ENCODE data around the gene RHBDD1. TPM values are rescaled to one million over a fixed set of nuclear protein-coding genes. Genes with fewer than 3 reads are reported as not detected.

RHBDD1 gene
- total and polyA plus RNA-seq, 2 donors (not counting 3 experiments of a cell fraction or from before 2014, with no cell fraction given) = 6.8 to 19.4 TPM

GRCh38 chr2:226977775-226978190 lies 141.9 kb downstream of the RHBDD1 start:
- no peaks in the 10 kb centered on the region for H3K79me2 ChIP-seq (ENCODE audit: control insufficient read depth, insufficient read depth, low read length)
- no peaks in the 10 kb centered on the region for H3K36me3 ChIP-seq (ENCODE audit: control insufficient read depth in 2 of 2, extremely low read depth in 1 of 2, insufficient read depth in 2 of 2, low read length in 2 of 2)
- BruUV-seq (replicated peaks) = no TSS peak
- no peak for FAIRE-seq
- no peak overlapping the region for H3K27ac ChIP-seq (ENCODE audit: insufficient read depth, low read depth, low read length)
- POLR2A ChIA-PET = no interaction called here
- H2AFZ ChIP-seq (ENCODE audit: low read depth, low read length) = no peak overlapping the region
- DNase-seq (ENCODE audit: low read depth, low spot score) = no peak
- H3K4me1 ChIP-seq (ENCODE audit: control insufficient read depth, extremely low read depth, insufficient read depth, low read length) = no peaks in the 10 kb centered on the region
- H3K4me2 ChIP-seq (ENCODE audit: insufficient read depth, low read length) = no peak overlapping the region
- H3K27me3 ChIP-seq (ENCODE audit: control insufficient read depth in 2 of 2, insufficient read depth in 2 of 2, low read length in 2 of 2) = no peaks in the 10 kb centered on the region
- no peak for TF ChIP-seq JUN (IDR thresholded peaks at IDR 0.05; ENCODE audit: borderline replicate concordance, insufficient read depth, insufficient read length, low read depth)
- no peak for TF ChIP-seq POLR2AphosphoS5 (IDR thresholded peaks at IDR 0.05; ENCODE audit: insufficient read depth, low read depth, low read length)
- no peak for TF ChIP-seq CTCF (IDR thresholded peaks at IDR 0.05; ENCODE audit: extremely low read depth in 1 of 2, insufficient read depth in 1 of 2, low read depth in 1 of 2, low read length in 2 of 2)
- TF ChIP-seq MYC (IDR thresholded peaks at IDR 0.05; ENCODE audit: low read depth, low read length) = no peak
- no peak for TF ChIP-seq EZH2 (IDR thresholded peaks at IDR 0.05; ENCODE audit: borderline replicate concordance, low read depth, low read length, severe bottlenecking)
- no peak for TF ChIP-seq POLR2A (IDR thresholded peaks at IDR 0.05; ENCODE audit: low read depth, low read length)
- TF ChIP-seq FOS (IDR thresholded peaks at IDR 0.05; ENCODE audit: borderline replicate concordance, insufficient read depth, low read length) = no peak
- no peak for TF ChIP-seq MAX (IDR thresholded peaks at IDR 0.05; ENCODE audit: insufficient read depth, insufficient read length)
- no peak for TF ChIP-seq GATA2 (IDR thresholded peaks at IDR 0.05; ENCODE audit: insufficient read depth, insufficient read length, low read depth, low read length)
- no peaks in the 10 kb centered on the region for H4K20me1 ChIP-seq (replicated peaks; ENCODE audit: control insufficient read depth, extremely low read depth, insufficient read depth, low read length)
- CTCF ChIA-PET = no interaction called here
- no peaks in the 10 kb centered on the region for H3K9me1 ChIP-seq (replicated peaks; ENCODE audit: control insufficient read depth, extremely low read depth, insufficient read depth, low read length)
- no peaks in the 10 kb centered on the region for H3K9me3 ChIP-seq (replicated peaks; ENCODE audit: control insufficient read depth, insufficient read depth, low read length)
- H3K4me3 ChIP-seq (replicated peaks in 1 of 3; ENCODE audit: insufficient read depth in 1 of 3, low read depth in 1 of 3, low read length in 3 of 3) = no peak overlapping the region
- H3K9ac ChIP-seq (replicated peaks; ENCODE audit: extremely low read depth, insufficient read depth, low read length) = no peak overlapping the region
- intact Hi-C loops (cut with micrococcal nuclease) (no loop called here), dilution Hi-C loops (cut with MboI; ENCODE audit: extremely low pct_ligation_motif_present, low sequenced_read_pairs) (no loop called here)
